ENCODE measurements around the gene SEPTIN6.

The SEPTIN6 gene

DNA sequence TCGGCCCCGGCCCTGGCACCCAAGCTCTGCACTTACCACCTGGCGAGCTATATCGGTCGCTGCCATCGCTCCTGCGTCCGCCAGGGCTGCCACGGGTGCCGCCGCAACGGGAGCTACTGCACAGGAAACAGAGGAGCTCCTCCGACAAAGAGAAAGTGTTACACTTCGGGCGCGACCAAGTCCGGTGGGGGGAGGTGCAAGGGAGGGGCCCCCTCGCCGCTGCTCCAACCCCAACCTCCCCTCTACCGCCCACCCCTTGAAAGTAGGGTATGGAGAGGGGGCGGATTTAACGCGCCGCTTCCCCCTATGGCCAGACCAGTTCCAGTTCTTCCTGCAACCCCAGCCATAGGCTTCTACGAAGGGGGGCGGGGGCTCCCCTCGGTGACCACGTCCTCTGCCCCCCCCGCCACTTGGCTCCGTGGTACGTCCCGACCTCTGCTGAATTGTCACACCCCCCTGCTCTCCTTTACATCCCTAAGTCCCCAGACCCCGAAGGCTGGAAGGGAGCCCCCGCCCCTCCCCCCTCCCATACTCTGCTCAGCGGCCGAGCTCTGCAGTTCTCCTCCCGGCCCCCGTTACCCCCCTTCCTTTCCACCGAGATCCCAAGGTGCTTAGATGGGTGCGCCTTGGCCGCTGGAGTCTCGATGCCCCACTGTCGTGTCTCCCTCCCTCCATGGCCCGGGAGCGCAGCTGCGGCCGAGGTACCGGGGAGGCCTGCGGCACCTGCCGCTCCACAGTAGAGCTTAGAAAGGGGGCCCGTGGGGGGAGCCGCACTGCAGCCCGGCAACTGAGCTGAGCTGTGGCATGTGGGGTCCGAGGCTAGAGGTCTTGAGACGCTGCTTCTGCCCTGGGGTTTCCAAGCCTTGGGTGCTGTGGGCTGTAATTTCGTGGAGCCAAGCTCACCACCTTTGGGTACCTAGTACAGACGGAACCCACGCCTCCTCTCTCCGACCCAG, at the start of gene SEPTIN6:
Gene SEPTIN6, minus strand, starts transcription at position 129 of the 956 bp plus-strand sequence. Its CDS starts 63 bp downstream, at position 66.
- Histone ChIP-seq H3K4me1 (ENCODE audit: low read depth, poor library complexity, severe bottlenecking) (peaks cover 32% of the 10 kb centered on the region), H3K4me3 (IDR thresholded peaks at IDR 0.05; ENCODE audit: insufficient read depth, low read depth, low read length) (no peak within 1 kb of the TSS), H3K9ac (peak within 1 kb of the TSS; percentile 79), H2AFZ (ENCODE audit: low read depth) (peak within 1 kb of the TSS; percentile 79), H3K27ac (peak within 1 kb of the TSS; percentile 58), H3K27me3 (ENCODE audit: insufficient read depth, low read depth) (no peaks in the 10 kb centered on the region), H4K20me1 (ENCODE audit: insufficient read depth) (no peaks in the 10 kb centered on the region), H3K4me2 (peak within 1 kb of the TSS; percentile 93), H3K79me2 (ENCODE audit: insufficient read depth, low read depth) (peaks cover 41% of the 10 kb centered on the region), H3K36me3 (ENCODE audit: insufficient read depth) (no peaks in the 10 kb centered on the region)
- TF ChIP-seq, protein P1, sequence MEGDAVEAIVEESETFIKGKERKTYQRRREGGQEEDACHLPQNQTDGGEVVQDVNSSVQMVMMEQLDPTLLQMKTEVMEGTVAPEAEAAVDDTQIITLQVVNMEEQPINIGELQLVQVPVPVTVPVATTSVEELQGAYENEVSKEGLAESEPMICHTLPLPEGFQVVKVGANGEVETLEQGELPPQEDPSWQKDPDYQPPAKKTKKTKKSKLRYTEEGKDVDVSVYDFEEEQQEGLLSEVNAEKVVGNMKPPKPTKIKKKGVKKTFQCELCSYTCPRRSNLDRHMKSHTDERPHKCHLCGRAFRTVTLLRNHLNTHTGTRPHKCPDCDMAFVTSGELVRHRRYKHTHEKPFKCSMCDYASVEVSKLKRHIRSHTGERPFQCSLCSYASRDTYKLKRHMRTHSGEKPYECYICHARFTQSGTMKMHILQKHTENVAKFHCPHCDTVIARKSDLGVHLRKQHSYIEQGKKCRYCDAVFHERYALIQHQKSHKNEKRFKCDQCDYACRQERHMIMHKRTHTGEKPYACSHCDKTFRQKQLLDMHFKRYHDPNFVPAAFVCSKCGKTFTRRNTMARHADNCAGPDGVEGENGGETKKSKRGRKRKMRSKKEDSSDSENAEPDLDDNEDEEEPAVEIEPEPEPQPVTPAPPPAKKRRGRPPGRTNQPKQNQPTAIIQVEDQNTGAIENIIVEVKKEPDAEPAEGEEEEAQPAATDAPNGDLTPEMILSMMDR (conservative IDR thresholded peaks at IDR 0.05; ENCODE audit: low read depth, low read length), result no peak

DNA sequence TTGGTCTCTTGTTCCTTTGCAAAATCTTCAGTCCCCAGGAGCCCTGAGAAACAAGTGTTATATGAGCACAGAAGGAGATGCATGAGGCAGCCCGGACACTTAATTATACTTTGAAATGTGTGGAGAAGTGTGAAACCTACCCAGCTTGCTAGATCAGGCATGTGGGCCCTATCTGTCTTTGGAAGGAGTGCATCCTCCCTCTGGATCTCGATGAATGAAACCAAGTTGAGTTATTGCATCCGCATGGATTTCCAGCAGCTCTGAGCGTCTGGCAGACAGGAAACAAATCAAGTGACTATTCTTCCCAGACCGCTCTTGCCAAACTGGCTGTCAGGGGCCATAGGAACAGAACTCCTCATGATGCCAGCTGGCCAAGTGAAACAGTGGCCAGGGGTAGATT, 45.8 kb upstream of the SEPTIN6 start:
- no peaks in the 10 kb centered on the region for H4K20me1 ChIP-seq (ENCODE audit: insufficient read depth)
- no peak overlapping the region for H2AFZ ChIP-seq (ENCODE audit: low read depth)
- no peak overlapping the region for H3K27ac ChIP-seq
- no peaks in the 10 kb centered on the region for H3K79me2 ChIP-seq (ENCODE audit: insufficient read depth, low read depth)
- TF ChIP-seq, protein P1 (conservative IDR thresholded peaks at IDR 0.05; ENCODE audit: low read depth, low read length), result no peak
- H3K36me3 ChIP-seq (ENCODE audit: insufficient read depth), result no peaks in the 10 kb centered on the region
- no peak overlapping the region for H3K4me3 ChIP-seq (IDR thresholded peaks at IDR 0.05; ENCODE audit: insufficient read depth, low read depth, low read length)
- H3K9ac ChIP-seq, result no peak overlapping the region
- peaks cover 4% of the 10 kb centered on the region for H3K4me1 ChIP-seq (ENCODE audit: low read depth, poor library complexity, severe bottlenecking)
- H3K4me2 ChIP-seq, result no peak overlapping the region
- no peaks in the 10 kb centered on the region for H3K27me3 ChIP-seq (ENCODE audit: insufficient read depth, low read depth)

DNA sequence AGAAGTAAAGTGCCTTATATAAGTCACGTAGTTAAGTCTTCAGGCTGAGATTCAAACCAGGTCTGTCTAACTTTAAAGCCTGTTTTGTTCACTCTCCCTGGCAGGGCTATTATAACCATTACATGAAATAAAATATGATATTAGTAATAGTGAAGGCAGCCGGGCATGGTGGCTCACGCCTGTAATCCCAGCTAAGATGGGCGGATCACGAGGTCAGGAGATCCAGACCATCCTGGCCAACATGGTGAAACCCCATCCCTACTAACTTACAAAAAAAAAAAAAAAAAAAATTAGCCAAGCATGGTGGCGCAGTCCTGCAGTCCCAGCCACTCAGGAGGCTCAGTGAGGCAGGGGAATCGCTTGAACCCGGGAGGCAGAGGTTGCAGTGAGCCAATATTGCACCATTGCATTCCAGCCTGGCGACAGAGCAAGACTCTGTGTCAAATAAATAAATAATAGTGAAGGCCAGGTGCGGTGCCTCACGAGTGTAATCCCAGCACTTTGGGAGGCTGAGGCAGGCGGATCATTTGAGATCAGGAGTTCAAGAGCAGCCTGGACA, 43.3 kb upstream of the SEPTIN6 start:
- TF ChIP-seq, protein P1 (conservative IDR thresholded peaks at IDR 0.05; ENCODE audit: low read depth, low read length), result no peak
- H3K4me1 ChIP-seq (ENCODE audit: low read depth, poor library complexity, severe bottlenecking), result peaks cover 4% of the 10 kb centered on the region

DNA sequence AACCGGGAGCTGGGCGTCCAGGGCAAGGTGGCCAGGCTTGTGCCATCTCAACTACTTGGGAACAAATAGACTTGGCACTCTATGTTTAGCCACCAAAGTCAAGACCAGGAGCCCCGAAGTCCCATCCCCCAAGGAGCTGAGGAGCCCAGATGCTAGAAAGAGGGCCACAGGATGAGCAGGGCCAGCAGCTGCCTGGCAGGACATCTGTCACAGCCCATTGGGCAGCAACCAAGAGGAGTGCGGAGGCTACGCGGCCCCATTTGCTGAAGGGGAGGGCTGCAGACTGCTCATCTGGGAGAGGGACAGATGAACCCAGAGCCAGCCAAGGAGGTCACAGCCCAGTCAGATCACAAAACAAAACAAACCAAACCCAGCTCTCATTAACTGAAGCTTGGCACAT, 42.5 kb upstream of the SEPTIN6 start:
- Histone ChIP-seq H3K4me2 (no peak overlapping the region), H2AFZ (ENCODE audit: low read depth) (no peak overlapping the region), H3K79me2 (ENCODE audit: insufficient read depth, low read depth) (no peaks in the 10 kb centered on the region), H3K27me3 (ENCODE audit: insufficient read depth, low read depth) (no peaks in the 10 kb centered on the region), H3K4me1 (ENCODE audit: low read depth, poor library complexity, severe bottlenecking) (peaks cover 4% of the 10 kb centered on the region), H3K9ac (no peak overlapping the region), H3K36me3 (ENCODE audit: insufficient read depth) (no peaks in the 10 kb centered on the region), H3K27ac (no peak overlapping the region), H3K4me3 (IDR thresholded peaks at IDR 0.05; ENCODE audit: insufficient read depth, low read depth, low read length) (no peak overlapping the region), H4K20me1 (ENCODE audit: insufficient read depth) (no peaks in the 10 kb centered on the region)
- TF ChIP-seq, protein P1 (conservative IDR thresholded peaks at IDR 0.05; ENCODE audit: low read depth, low read length), result no peak

More for the DNA sequence above, 43.3 kb upstream of the SEPTIN6 start:
- Histone ChIP-seq H3K9ac (no peak overlapping the region), H4K20me1 (ENCODE audit: insufficient read depth) (no peaks in the 10 kb centered on the region), H2AFZ (ENCODE audit: low read depth) (no peak overlapping the region), H3K27ac (no peak overlapping the region), H3K4me3 (IDR thresholded peaks at IDR 0.05; ENCODE audit: insufficient read depth, low read depth, low read length) (no peak overlapping the region), H3K36me3 (ENCODE audit: insufficient read depth) (no peaks in the 10 kb centered on the region), H3K4me2 (no peak overlapping the region), H3K27me3 (ENCODE audit: insufficient read depth, low read depth) (no peaks in the 10 kb centered on the region), H3K79me2 (ENCODE audit: insufficient read depth, low read depth) (no peaks in the 10 kb centered on the region)

Data from KMS-11 (cell line).